B cell (primary cell): ENCODE data around the gene FXYD3.

Experiments
- EZH2 ChIP-seq: IDR thresholded peaks from 2 replicates; pipeline ENCODE4 v1.6.1; 2012; ENCODE audit warnings: borderline replicate concordance, low read depth, mild to moderate bottlenecking, moderate library complexity, low read length; ENCODE audit not compliant: insufficient read depth, poor library complexity, severe bottlenecking
- TF ChIP-seq, protein P1 (sequence below): fragments of 200-600 bp; IDR thresholded peaks from one replicate; pipeline ENCODE4 v1.8.0; 2022; ENCODE audit warnings: antibody characterized with exemption, mild to moderate bottlenecking

DNA sequence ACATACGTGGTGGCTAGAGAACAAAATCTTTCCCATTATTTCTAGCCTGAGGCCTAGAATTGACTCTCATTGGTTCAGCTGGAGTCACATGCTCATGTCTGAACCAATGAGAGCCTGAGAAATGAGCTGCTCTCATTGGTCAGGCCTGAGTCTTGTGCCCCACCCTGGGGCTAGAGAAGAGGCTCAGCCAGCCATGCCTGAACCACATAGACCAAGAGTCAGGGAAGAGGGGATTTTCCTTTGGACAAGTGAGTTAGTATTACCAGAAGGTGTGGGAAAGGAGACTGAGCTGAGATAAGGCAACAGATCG, 45.8 kb downstream of the FXYD3 start:
- TF ChIP-seq, protein P1, sequence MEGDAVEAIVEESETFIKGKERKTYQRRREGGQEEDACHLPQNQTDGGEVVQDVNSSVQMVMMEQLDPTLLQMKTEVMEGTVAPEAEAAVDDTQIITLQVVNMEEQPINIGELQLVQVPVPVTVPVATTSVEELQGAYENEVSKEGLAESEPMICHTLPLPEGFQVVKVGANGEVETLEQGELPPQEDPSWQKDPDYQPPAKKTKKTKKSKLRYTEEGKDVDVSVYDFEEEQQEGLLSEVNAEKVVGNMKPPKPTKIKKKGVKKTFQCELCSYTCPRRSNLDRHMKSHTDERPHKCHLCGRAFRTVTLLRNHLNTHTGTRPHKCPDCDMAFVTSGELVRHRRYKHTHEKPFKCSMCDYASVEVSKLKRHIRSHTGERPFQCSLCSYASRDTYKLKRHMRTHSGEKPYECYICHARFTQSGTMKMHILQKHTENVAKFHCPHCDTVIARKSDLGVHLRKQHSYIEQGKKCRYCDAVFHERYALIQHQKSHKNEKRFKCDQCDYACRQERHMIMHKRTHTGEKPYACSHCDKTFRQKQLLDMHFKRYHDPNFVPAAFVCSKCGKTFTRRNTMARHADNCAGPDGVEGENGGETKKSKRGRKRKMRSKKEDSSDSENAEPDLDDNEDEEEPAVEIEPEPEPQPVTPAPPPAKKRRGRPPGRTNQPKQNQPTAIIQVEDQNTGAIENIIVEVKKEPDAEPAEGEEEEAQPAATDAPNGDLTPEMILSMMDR: no peak
- no peak for TF ChIP-seq EZH2
